B cell (primary cell): ENCODE measurements around the gene AOPEP. TPM values are rescaled to one million over a fixed set of nuclear protein-coding genes. Genes with fewer than 3 reads are reported as not detected.

Experiments used
- ATAC-seq: fragments of 200-7000 bp; cut with Tn5 transposase; one replicate; pipeline ENCODE4 v1.10.0; 2021; ENCODE audit warnings: low read depth, mild to moderate bottlenecking, moderate number of reproducible peaks, moderate library complexity
- CTCF ChIA-PET: fragments of 350-600 bp; sonication (Branson Sonifier 250); formaldehyde crosslinking; loops from one replicate; lab custom pipeline; 2021; ENCODE audit warnings: antibody characterized with exemption, inconsistent platforms; lab: Charles Lee
- POLR2A ChIA-PET: fragments of 350-600 bp; sonication (Branson Sonifier 250); formaldehyde crosslinking; loops from one replicate; lab custom pipeline; 2021; ENCODE audit warnings: antibody characterized with exemption; lab: Charles Lee
- DNase-seq: peaks from one replicate; pipeline ENCODE4 v3.0.0; 2013
- H2AFZ ChIP-seq: 2 replicates; pipeline ENCODE4 v1.6.1; 2012; ENCODE audit warnings: mild to moderate bottlenecking, low read depth, low read length; ENCODE audit not compliant: insufficient read depth, poor library complexity, severe bottlenecking
- H3K27ac ChIP-seq, 2 donors: 1 replicate in 1 of 2; 2 replicates in 1 of 2; pipeline ENCODE4 v1.5.1; 2012 to 2013; ENCODE audit warnings: low read length in 2 of 2, mild to moderate bottlenecking in 2 of 2, moderate library complexity in 1 of 2
- H3K27me3 ChIP-seq, 4 experiments: fragments of 200-600 bp in 1 of 4; sonication (generic) in 1 of 4; replicated peaks in 1 of 4; 1 replicate in 2 of 4; 2 replicates in 2 of 4; pipeline versions ENCODE4 v1.6.1 to v1.7.0; 2013 to 2016; ENCODE audit warnings: low read length in 3 of 4, mild to moderate bottlenecking in 2 of 4, mixed read lengths in 1 of 4, moderate library complexity in 1 of 4; ENCODE audit not compliant: insufficient read depth in 4 of 4, control insufficient read depth in 3 of 4; ENCODE audit errors: control extremely low read depth in 1 of 4
- H3K36me3 ChIP-seq, 2 experiments: replicated peaks in 1 of 2; 1 replicate in 1 of 2; 2 replicates in 1 of 2; pipeline versions ENCODE4 v1.6.1 to v1.7.1; 2013; ENCODE audit warnings: low read length in 1 of 2; ENCODE audit not compliant: insufficient read depth in 2 of 2, control insufficient read depth in 1 of 2; ENCODE audit errors: control extremely low read depth in 1 of 2, extremely low read depth in 1 of 2
- H3K4me1 ChIP-seq, 2 donors: fragments of 200-600 bp in 1 of 2; sonication (generic) in 1 of 2; 1 replicate in 1 of 2; 2 replicates in 1 of 2; pipeline versions ENCODE4 v1.5.1 to v1.6.1; 2013 to 2017; ENCODE audit warnings: low read length in 2 of 2; ENCODE audit not compliant: control insufficient read depth in 2 of 2, insufficient read depth in 2 of 2
- H3K4me2 ChIP-seq: replicated peaks from 2 replicates; pipeline ENCODE3; 2012; ENCODE audit warnings: mild to moderate bottlenecking, low read depth, low read length; ENCODE audit not compliant: poor library complexity, severe bottlenecking
- H3K4me3 ChIP-seq, 5 experiments: fragments of 200-600 bp in 1 of 5; sonication (generic) in 1 of 5; 1 replicate in 3 of 5; 2 replicates in 2 of 5; pipeline versions ENCODE4 v1.5.1 to v1.7.0; 2011 to 2016; ENCODE audit warnings: low read length in 4 of 5, mild to moderate bottlenecking in 4 of 5, low read depth in 2 of 5, control low read depth in 1 of 5, moderate library complexity in 1 of 5; ENCODE audit not compliant: insufficient read depth in 1 of 5; ENCODE audit errors: control extremely low read depth in 1 of 5, extremely low read depth in 1 of 5
- H3K79me2 ChIP-seq: fragments of 200-600 bp; sonication (generic); one replicate; pipeline ENCODE4 v1.6.0; 2016; ENCODE audit warnings: low read length; ENCODE audit not compliant: control insufficient read depth, insufficient read depth
- H3K9ac ChIP-seq: fragments of 200-600 bp; sonication (generic); 2 replicates; pipeline ENCODE4 v1.6.1; 2017; ENCODE audit warnings: mild to moderate bottlenecking, low read length, moderate library complexity
- H3K9me3 ChIP-seq, 3 donors: one replicate each; pipeline versions ENCODE4 v1.6.1 to v1.7.1; 2013; ENCODE audit warnings: low read length in 2 of 3; ENCODE audit not compliant: control insufficient read depth in 2 of 3, insufficient read depth in 1 of 3; ENCODE audit errors: control extremely low read depth in 1 of 3
- H4K20me1 ChIP-seq: 2 replicates; pipeline ENCODE4 v1.6.0; 2012; ENCODE audit warnings: mild to moderate bottlenecking, low read length; ENCODE audit not compliant: insufficient read depth, control insufficient read depth, poor library complexity, severe bottlenecking
- H3K27ac Mint-ChIP-seq: one replicate; pipeline ENCODE4 v1.8.0; 2021; ENCODE audit warnings: mixed read lengths
- H3K27me3 Mint-ChIP-seq: one replicate; pipeline ENCODE4 v1.8.0; 2021; ENCODE audit warnings: mixed read lengths
- H3K4me1 Mint-ChIP-seq: one replicate; pipeline ENCODE4 v1.8.0; 2021; ENCODE audit warnings: mixed read lengths
- H3K4me3 Mint-ChIP-seq: one replicate; pipeline ENCODE4 v1.8.0; 2021; ENCODE audit warnings: mixed read lengths
- H3K9me3 Mint-ChIP-seq: one replicate; pipeline ENCODE4 v1.8.0; 2022; ENCODE audit warnings: mixed read lengths; ENCODE audit not compliant: insufficient read depth
- EZH2 ChIP-seq: IDR thresholded peaks from 2 replicates; pipeline ENCODE4 v1.6.1; 2012; ENCODE audit warnings: borderline replicate concordance, low read depth, mild to moderate bottlenecking, moderate library complexity, low read length; ENCODE audit not compliant: insufficient read depth, poor library complexity, severe bottlenecking
- WGBS: methylation state at CpG from one replicate; pipeline ENCODE4 v1.1.5; 2013; ENCODE audit warnings: missing lambda C conversion rate; ENCODE audit not compliant: insufficient coverage; 5-methylcytosine and 5-hydroxymethylcytosine counted together
- intact Hi-C: fragments of 100-400 bp; cut with micrococcal nuclease; formaldehyde crosslinking; loops from one replicate; pipeline ENCODE4 v1.10.0; 2022
- polyA plus RNA-seq: library from polyadenylated mRNA; depleted of rRNA; stranded (reverse); fragments of >200 nt; gene quantifications from 2 replicates; pipeline ENCODE4 v1.2.3, GENCODE V29; 2012
- total RNA-seq, 2 donors: library from RNA; stranded (reverse); fragments of 120-200 nt in 1 of 2; gene quantifications; 1 replicate in 1 of 2; 2 replicates in 1 of 2; pipeline versions ENCODE4 v1.2.3 to v1.2.4, GENCODE V29; 2013 to 2022
- TF ChIP-seq, protein P1 (sequence below): fragments of 200-600 bp; IDR thresholded peaks from one replicate; pipeline ENCODE4 v1.8.0; 2022; ENCODE audit warnings: antibody characterized with exemption, mild to moderate bottlenecking

Gene AOPEP
- total and polyA plus RNA-seq, 2 donors (not counting 1 experiment from before 2014, with no cell fraction given) = 5.1 to 35.8 TPM

DNA sequence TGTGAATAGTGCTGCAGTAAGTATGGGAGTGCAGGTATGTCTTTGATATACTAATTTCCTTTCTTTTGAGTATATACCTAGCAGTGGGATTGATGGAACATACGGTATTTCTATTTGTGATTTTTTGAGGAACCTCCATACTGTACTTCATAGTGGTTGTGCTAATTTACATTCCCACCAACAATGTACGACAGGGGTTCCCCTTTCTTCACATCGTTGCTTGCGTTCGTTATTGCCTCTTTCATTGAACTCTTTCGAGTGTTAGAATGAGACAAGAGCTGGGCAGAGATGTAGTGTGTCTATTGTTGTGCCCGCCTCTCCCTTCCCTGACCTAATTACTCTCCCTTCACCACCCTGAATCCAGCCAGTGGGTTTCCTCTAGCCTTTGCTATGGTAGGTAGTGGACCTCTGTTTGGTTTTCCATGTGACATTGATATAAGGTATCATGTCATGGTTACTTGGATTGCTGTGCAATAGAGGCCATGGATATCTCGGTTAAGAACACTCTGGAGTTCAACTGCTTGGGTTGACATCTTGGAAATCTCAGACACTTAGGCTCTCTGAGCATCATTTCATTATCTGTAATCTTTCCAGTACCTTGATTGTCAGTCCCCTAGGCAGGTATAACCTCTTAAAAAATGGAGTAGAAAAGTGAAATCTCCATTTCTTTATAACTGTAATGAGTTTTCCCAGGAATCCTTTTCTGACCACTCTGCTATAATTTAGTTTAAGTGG, 19.5 kb downstream of the AOPEP start:
- no peaks in the 10 kb centered on the region for H4K20me1 ChIP-seq
- Mint-ChIP-seq H3K27me3 (no peaks in the 10 kb centered on the region), H3K27ac (no peak overlapping the region), H3K4me1 (peaks cover 13% of the 10 kb centered on the region), H3K4me3 (no peak overlapping the region), H3K9me3 (peaks cover 9% of the 10 kb centered on the region)
- H3K4me2 ChIP-seq = peak overlapping the region; percentile 12
- peaks cover 1 to 16% (median 10%) of the 10 kb centered on the region in 3 donors for H3K9me3 ChIP-seq
- no peak overlapping the region for H3K4me3 ChIP-seq
- H3K36me3 ChIP-seq = no peaks in the 10 kb centered on the region
- TF ChIP-seq, protein P1, sequence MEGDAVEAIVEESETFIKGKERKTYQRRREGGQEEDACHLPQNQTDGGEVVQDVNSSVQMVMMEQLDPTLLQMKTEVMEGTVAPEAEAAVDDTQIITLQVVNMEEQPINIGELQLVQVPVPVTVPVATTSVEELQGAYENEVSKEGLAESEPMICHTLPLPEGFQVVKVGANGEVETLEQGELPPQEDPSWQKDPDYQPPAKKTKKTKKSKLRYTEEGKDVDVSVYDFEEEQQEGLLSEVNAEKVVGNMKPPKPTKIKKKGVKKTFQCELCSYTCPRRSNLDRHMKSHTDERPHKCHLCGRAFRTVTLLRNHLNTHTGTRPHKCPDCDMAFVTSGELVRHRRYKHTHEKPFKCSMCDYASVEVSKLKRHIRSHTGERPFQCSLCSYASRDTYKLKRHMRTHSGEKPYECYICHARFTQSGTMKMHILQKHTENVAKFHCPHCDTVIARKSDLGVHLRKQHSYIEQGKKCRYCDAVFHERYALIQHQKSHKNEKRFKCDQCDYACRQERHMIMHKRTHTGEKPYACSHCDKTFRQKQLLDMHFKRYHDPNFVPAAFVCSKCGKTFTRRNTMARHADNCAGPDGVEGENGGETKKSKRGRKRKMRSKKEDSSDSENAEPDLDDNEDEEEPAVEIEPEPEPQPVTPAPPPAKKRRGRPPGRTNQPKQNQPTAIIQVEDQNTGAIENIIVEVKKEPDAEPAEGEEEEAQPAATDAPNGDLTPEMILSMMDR = no peak
- no peak for TF ChIP-seq EZH2
- 100% methylated on average over 1 of the region's 8 CpGs for WGBS
- intact Hi-C loops = no loop called here
- ChIA-PET CTCF (no interaction called here), POLR2A (no interaction called here)
- H3K4me1 ChIP-seq = peaks cover 7% of the 10 kb centered on the region in 2 donors
- no peaks in the 10 kb centered on the region for H3K79me2 ChIP-seq
- no peak overlapping the region for H3K9ac ChIP-seq
- peak; percentile 52 for DNase-seq
- ATAC-seq = peak; percentile 28
- H2AFZ ChIP-seq = no peak overlapping the region
- H3K27me3 ChIP-seq = no peaks in the 10 kb centered on the region
- no peak overlapping the region for H3K27ac ChIP-seq
